IPS-18c (cell line): ENCODE measurements around the gene CCDC180.
"Not testable (repeated sequence)": the region's sequence is repeated elsewhere in the genome, so short reads cannot be mapped to it uniquely, and the experiment has no call there.

Source experiments
- H3K4me3 ChIP-seq: 2 replicates; pipeline ENCODE4 v1.7.0; 2013; ENCODE audit warnings: low read depth, mild to moderate bottlenecking, low read length, moderate library complexity; ENCODE audit not compliant: insufficient read depth
- H3K9me3 ChIP-seq: one replicate; pipeline ENCODE4 v1.6.1; 2013; ENCODE audit warnings: mild to moderate bottlenecking, low read length, moderate library complexity; ENCODE audit not compliant: control insufficient read depth, insufficient read depth

CCDC180 gene

DNA sequence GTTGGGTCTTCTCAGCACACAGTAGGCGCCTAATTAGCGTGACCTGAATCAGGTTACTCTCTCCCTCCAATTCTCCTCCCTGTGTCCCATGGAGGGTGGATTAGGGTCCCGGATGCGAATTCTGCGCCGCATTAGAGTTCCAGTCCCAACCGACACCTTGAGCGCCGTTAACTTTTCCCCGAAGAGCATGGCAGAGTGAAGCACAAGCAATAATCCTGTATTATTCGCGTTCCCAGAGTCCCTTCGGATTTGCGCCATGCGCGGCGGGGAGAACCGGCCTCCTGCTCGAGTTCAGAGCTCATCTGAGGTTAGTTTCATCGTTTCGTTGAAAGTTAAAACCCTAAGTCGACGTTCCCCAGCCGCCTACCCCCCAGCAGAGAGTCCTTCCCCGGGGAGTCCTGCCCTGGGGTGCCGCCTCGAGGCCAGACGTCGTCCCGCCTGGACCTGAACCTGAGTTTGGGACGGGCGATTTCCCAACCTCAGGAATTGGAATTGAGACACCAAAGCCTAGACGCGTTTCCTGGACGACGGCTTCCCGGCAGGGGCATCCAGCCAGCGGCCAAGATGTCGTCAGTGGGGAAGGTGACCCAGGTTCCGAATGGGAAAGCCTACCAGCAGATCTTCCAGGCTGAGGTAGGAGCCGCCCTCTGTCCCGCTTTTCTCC is at the start of gene CCDC180:
Gene CCDC180, plus strand, starts transcription at position 160 of the 664 bp plus-strand sequence. Its CDS starts 405 bp downstream, at position 565.
- Histone ChIP-seq H3K4me3 (peak within 1 kb of the TSS; percentile 41; the same call in 1 of the 2 replicates), H3K9me3 (no peaks in the 10 kb centered on the region)

DNA sequence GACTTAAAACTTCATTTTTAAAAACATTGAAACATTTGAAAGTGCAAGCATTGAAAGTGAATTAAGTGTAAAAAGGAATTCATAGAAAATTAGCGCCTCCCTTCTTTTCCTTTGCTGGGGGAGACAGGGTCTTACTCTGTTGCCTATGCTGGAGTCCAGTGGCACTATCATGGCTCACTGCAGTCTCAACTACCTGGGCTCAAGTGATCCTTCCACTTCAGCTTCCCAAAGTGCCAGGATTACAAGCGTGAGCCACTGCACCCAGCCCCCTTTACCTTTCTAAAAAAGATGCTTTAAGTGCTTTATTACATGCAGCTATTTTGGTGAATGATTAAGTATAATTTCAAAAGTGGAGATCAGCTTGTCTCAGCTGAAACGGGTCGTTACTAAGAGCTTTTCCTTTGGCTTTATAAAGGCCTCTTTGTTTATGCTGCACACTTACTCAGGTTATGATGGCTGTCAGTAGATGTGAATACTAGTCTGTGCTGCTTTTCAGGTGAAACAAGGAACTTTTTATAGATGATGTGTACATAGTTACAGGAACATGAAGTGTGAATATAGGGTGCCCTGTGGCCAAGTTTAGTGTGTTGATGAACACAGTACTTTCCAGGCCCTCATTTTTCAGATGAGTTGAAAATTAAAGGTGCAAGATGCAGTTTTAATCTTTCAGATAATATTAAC is 47.5 kb upstream of the CCDC180 start:
- H3K9me3 ChIP-seq, H3K4me3 ChIP-seq: not testable (repeated sequence)

DNA sequence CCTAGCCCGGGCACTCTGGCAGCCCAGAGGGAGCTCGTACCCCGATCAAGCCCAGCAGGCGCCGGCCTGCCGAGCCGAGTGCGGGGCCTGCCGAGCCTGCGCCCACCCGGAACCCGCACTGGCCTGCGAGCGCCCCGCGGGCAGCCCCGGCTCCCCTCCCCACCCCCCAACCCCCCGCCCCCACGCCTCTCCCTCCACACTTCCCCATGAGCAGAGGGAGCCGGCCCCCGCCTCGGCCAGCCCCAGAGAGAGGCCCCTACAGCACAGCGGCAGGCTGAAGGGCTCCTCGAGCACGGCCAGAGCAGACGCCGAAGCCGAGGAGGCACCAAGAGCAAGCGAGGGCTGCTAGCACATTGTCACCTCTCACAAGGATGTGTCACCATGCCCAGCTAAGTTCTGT is 36.2 kb upstream of the CCDC180 start:
- Histone ChIP-seq H3K4me3 (no peak overlapping the region), H3K9me3 (no peaks in the 10 kb centered on the region)

DNA sequence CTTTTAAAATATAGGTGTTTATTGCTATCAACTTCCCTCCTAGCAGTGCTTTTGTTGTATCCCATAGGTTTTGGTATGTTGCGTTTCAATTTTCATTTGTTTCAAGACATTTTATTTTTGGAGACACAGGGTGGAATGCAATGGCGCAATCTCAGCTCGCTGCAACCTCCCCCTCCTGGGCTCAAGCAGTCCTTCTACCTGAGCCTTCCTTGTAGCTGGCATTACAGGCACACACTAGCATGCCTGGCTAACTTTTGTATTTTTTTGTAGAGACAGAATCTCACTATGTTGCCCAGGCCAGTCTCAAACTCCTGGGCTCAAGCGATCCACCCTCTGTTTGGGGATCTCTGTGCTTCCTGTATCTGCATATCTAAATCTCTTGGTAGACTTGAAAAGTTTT is 35.4 kb upstream of the CCDC180 start:
- Histone ChIP-seq H3K9me3 (no peaks in the 10 kb centered on the region), H3K4me3 (no peak overlapping the region)

DNA sequence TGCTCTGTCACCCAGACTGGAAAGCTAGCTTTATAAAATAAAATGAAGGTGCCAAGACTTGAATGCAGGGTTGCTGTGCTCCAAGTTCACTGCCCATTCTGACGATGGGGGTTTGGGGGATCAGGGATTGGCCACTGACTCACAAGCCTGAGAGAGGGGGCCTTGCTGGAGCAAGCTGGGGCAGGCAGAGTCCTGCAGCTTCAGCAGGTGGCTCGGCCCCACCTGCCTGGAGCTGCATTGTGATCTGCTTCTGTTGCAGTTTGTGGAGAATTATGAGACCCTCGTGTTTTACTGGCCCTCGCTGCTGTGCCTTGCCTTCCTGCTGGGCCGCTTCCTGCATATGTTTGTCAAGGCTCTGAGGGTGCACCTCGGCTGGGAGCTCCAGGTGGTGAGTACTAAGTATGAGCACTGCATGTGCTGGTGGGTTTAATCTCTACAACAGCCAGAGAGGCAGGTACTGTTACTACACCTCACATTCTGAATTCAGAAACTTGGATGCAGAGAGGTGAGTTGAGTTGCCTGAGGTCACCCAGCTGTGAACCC is 31.1 kb upstream of the CCDC180 start:
- Histone ChIP-seq H3K9me3 (no peaks in the 10 kb centered on the region), H3K4me3 (no peak overlapping the region)

DNA sequence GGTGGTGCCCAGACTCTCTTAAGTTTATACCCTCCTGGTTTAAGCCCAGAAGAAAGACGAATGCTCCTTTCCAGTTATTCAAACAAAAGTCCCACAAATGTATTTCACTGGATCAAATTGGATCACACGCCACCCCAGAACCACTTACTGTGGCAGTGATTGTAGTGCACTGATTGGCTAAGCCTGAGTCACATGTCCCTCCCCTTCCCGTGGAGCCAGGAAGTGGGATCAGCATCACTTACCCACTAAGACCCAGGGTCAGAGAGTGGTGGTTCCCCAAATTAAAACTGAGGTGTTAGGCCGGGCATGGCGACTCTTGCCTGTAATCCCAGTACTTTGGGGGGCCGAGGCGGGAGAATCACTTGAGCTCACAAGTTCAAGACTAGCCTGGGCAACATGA is 29.5 kb upstream of the CCDC180 start:
- H3K4me3 ChIP-seq = no peak overlapping the region
- H3K9me3 ChIP-seq = no peaks in the 10 kb centered on the region

DNA sequence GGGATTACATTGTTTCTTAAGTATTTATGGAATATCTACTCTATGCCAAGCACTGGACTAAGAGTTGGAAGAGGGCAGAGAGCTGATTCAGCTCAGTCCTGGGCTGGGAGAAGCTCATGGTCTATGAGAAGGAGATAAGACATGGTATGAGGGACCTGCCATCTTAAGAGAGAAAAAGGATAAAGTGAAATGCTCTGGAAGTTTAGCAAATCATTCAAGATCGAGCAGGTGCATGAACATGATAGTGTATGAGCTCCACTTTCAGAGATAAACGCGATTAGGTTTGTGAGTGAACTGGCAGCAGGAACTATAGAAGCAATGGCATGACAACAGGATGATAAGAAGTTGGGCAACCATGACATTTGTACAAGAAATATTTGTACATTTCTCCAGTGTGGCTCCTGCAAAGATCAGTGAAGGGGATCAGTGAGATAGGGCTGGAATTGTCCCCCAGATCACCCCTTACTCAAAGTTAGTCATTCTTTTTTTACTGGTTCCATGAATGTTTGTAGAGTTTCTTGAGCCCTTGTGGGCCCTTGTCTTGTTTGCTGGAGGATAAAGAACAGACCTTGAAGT is 26.6 kb upstream of the CCDC180 start:
- H3K4me3 ChIP-seq = no peak overlapping the region
- H3K9me3 ChIP-seq = no peaks in the 10 kb centered on the region

DNA sequence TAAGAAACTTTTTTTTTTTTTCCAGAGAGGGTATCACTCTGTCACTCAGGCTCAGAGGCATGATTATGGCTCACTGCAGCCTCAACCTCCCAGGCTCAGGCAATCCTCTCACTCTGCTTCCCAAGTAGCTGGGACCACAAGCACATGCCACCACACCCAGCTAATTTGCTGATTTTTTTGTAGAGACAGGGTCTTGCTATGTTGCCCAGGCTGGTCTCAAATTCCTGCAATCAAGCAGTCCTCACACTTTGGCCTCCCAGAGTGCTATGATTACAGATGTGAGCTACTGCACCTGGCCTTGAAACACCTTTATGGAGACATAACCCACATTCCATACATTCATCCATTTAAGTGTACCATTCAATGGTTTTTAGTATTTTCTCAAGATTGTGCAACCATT is 23.7 kb upstream of the CCDC180 start:
- Histone ChIP-seq H3K4me3 (no peak overlapping the region), H3K9me3 (no peaks in the 10 kb centered on the region)

DNA sequence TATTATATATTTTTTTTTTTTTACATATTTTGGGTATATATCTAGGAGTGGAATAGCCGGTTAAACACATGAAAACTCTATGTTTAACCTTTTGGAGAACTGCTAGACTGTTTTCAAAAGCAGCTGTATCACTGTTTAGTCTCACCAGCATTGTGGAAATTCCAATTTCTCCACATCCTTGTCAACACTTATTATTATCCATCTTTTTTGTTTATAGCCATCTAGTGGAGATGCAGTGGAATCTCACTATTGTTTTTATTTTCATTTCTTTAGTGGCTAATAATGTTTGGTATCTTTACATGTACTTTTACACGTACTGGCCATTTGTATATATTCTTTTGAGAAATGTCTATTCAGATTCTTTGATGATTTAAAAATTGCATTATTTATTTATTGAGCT is 22.7 kb upstream of the CCDC180 start:
- Histone ChIP-seq H3K4me3 (no peak overlapping the region), H3K9me3 (no peaks in the 10 kb centered on the region)

DNA sequence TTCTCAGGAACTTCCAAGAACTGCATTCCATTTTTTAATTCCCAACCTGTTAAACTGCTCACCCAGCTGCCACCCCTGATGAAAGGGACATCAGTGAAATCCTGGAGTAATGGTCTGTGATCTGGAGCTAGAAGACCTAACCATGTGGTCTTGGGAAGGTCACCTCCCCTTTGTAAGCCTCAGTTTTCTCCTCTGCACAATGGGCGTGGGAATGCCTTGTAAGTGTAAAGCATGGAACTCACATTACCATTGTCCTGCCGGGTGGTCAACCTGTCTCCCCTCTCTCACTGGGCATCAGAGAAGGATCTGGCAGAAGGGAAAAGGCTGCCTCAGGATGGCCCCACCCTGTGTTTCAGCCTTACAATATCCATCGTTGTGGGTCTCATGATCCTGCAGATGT is 15.3 kb upstream of the CCDC180 start:
- no peak overlapping the region for H3K4me3 ChIP-seq
- H3K9me3 ChIP-seq = peaks cover 3% of the 10 kb centered on the region

DNA sequence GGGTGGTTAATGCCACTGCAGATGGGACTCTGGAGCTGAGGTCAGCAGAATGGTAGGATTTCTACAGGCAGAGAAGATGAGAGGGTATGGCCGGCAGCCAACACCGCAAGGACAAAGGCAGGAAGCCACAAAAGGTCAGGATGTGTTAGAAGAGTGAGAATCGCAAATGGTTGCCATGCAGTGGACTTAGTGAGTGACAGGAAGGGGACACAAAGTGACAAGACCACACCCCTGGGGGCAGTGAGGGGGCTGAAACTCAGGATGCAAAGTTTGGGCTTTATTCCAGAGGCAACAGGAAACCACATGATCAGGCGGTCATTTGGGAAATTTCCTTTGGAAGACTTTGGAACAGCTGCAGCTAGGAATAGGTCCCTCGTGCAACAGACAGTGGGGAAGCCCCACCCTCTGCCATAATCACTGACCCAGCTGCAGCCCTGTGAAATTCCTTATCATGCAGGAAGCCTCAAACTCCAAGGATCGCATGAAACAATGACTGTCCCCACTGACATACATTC is 14.2 kb upstream of the CCDC180 start:
- Histone ChIP-seq H3K9me3 (peaks cover 3% of the 10 kb centered on the region), H3K4me3 (no peak overlapping the region)

DNA sequence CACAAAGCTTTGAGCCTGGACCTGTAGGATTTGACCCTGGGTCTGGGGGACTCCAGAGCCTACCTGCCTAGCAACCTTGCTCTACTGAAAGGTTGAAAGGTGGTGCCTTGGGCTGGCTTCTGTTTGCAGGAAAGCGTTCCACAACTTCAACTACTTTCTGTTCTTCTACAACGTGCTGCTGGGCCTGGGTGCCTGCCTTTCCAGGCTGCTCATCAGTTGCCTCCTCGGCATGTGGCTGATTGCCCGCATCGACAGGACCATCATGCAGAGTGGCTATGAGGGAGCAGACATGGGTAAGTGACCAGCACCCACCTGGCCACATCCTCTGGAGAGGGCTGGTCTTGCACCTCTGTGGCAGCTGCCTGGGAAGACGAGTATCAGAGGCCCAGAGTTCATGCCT is 13.6 kb upstream of the CCDC180 start:
- H3K4me3 ChIP-seq = no peak overlapping the region

DNA sequence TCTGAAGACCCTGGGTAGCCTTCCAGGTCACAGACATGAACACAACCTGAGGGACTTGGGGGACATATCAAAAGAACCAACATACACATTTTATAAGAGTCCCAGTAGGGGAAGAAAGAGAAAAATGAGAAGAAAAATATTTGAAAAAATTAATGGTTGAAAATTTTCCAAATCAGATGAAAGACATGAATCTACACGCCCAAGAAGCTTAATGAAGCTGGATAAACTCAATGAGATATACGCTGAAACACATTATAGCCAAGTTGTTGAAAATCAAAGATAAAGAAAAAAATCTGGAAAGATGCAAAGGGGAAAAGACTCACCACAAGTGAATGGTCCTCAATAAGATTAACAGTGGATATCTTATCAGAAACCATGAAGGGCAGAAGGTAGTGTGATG is 9.6 kb upstream of the CCDC180 start:
- no peak overlapping the region for H3K4me3 ChIP-seq

More for the DNA sequence above, 13.6 kb upstream of the CCDC180 start:
- peaks cover 3% of the 10 kb centered on the region for H3K9me3 ChIP-seq

DNA sequence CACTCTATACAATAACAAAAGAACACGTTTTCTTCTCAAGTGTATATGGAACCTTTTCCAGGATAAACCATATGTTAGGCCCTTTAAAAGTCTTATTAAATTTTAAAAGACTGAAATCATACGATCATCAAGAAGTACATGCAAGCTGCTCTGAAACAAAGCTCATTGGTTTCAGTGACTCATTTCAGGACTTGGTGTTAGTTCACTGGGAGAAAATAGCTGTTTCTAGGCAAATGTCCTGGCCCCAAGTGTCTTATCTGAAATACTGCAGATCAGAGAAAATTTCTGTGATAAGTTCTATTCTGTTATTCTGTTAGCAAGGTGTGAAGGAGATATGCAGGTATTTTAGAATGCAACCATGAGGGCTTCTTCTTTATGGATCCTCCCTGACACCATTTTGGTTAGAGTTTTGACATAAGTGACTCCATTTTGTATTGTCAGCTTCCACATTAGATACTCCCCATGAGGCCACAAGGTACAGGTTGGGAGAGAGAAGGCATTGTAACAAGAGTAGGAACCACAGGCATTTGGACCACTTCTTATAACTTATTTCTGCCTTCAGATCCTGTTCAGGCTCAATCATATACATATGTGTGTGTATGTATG is 7.5 kb upstream of the CCDC180 start:
- Histone ChIP-seq H3K4me3 (no peak overlapping the region), H3K9me3 (no peaks in the 10 kb centered on the region)

More for the DNA sequence above, 9.6 kb upstream of the CCDC180 start:
- no peaks in the 10 kb centered on the region for H3K9me3 ChIP-seq

DNA sequence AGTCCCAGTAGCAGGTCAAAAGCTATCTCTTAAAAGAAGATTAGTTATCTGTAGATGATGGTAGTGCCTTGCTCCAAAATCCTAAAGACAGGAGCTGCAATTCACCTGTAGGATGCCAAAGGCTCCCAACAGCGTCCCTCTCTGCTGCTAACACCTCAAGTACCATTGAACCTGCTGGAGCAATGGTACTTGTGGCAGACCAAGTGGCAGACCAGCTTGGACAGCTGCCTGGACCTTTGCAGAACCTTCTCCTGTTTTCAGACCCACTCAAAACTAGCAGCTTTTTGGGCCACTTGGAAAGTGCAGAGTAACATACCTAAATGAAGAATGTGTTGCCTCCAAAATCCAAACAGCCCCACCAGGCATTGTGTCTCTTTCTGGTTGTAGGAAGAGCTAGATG is 6.9 kb upstream of the CCDC180 start:
- Histone ChIP-seq H3K9me3 (no peaks in the 10 kb centered on the region), H3K4me3 (no peak overlapping the region)

DNA sequence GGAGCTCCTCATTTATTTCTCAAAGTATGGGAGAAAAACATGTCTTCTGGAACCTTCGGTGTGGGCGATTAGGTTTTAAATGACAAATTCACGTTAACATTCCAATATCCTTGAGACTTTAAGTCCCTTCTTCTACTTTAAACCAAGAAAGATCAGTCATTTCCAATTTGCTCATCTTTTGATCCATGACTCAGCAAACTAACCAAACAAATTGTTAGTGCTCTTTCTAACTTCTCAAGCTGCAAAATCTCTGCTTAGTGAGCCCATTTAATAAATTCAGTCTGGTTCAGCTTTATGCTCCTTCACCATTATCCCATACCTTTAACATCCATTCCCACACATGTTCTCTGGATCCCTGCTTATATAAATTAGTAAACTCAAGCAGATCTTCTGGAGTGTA is 5.5 kb upstream of the CCDC180 start:
- Histone ChIP-seq H3K9me3 (no peaks in the 10 kb centered on the region), H3K4me3 (no peak overlapping the region)

DNA sequence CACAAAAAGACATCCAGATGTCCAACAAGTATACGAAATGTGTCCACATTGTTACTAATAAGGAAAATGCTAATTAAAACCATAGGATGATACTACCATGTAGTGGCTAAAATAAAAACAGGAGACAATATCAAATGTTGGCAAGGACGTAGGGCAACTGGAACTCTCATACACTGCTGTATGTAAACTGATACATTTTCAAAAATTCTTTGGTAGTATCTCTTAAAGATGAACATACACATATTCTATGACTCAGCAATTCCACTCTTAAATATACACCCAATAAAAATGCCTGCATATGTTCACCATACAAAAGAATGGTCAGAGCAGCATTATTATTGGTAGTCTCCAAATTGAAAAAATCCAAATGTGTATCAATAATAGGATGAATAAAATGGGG is 2.9 kb upstream of the CCDC180 start:
- Histone ChIP-seq H3K4me3 (no peak overlapping the region), H3K9me3 (no peaks in the 10 kb centered on the region)
